Erythroblast (primary cell): Measurements from ENCODE around the gene PAPSS2.

Experiments
- GATA1 ChIP-seq: IDR thresholded peaks from 2 replicates; pipeline ENCODE4 v1.6.1; 2011; ENCODE audit warnings: low read depth, mild to moderate bottlenecking, control low read depth, low read length, moderate library complexity
- POLR2A ChIP-seq: IDR thresholded peaks from 2 replicates; pipeline ENCODE4 v1.6.1; 2011; ENCODE audit warnings: mild to moderate bottlenecking, low read length

- TF ChIP-seq GATA1 (no peak), POLR2A (no peak)
These were observed 90.5 kb downstream of the PAPSS2 start for GRCh38 chr10:87750001-87750671.
